Hepatocyte (in vitro differentiated cells): Measurements from ENCODE around the gene PCDHB14. TPM values are rescaled to one million over a fixed set of nuclear protein-coding genes. Genes with fewer than 3 reads are reported as not detected.

ENCODE experiments used
- DNase-seq: peaks from one replicate; pipeline ENCODE4 v3.0.0-alpha.2; 2016; ENCODE audit warnings: low spot score
- H2AFZ ChIP-seq: fragments of 200-600 bp; sonication (generic); 2 replicates; pipeline ENCODE4 v1.6.0; 2016; ENCODE audit warnings: antibody characterized with exemption, mild to moderate bottlenecking
- H3K27ac ChIP-seq: fragments of 200-600 bp; sonication (generic); 2 replicates; pipeline ENCODE4 v1.5.1; 2016; ENCODE audit warnings: mild to moderate bottlenecking
- H3K27me3 ChIP-seq: fragments of 200-600 bp; sonication (generic); 2 replicates; pipeline ENCODE4 v1.6.1; 2016
- H3K36me3 ChIP-seq: fragments of 200-600 bp; sonication (generic); replicated peaks from 2 replicates; pipeline ENCODE4 v1.5.1; 2016; ENCODE audit warnings: low read depth; ENCODE audit not compliant: insufficient read depth
- H3K4me1 ChIP-seq: fragments of 200-600 bp; sonication (generic); 2 replicates; pipeline ENCODE4 v1.5.1; 2016; ENCODE audit warnings: mild to moderate bottlenecking, moderate library complexity; ENCODE audit not compliant: insufficient read depth
- H3K4me2 ChIP-seq: fragments of 200-600 bp; sonication (generic); 2 replicates; pipeline ENCODE4 v1.6.0; 2016
- H3K4me3 ChIP-seq: fragments of 200-600 bp; sonication (generic); 2 replicates; pipeline ENCODE4 v1.5.1; 2016; ENCODE audit warnings: mild to moderate bottlenecking
- H3K79me2 ChIP-seq: fragments of 200-600 bp; sonication (generic); 2 replicates; pipeline ENCODE4 v1.6.0; 2017; ENCODE audit warnings: mild to moderate bottlenecking
- H3K9me2 ChIP-seq: fragments of 200-600 bp; sonication (generic); replicated peaks from 2 replicates; pipeline ENCODE4 v1.6.0; 2017; ENCODE audit warnings: mild to moderate bottlenecking; ENCODE audit not compliant: insufficient read depth
- H3K9me3 ChIP-seq: fragments of 200-600 bp; sonication (generic); 2 replicates; pipeline ENCODE4 v1.5.1; 2016; ENCODE audit warnings: low read depth, mild to moderate bottlenecking
- H4K20me1 ChIP-seq: fragments of 200-600 bp; sonication (generic); 2 replicates; pipeline ENCODE4 v1.6.0; 2016; ENCODE audit warnings: mild to moderate bottlenecking; ENCODE audit not compliant: insufficient read depth, poor library complexity, severe bottlenecking
- EZH2 ChIP-seq: fragments of 200-600 bp; sonication (generic); IDR thresholded peaks from 2 replicates; pipeline ENCODE4 v1.6.1; 2016; ENCODE audit warnings: antibody characterized with exemption, mild to moderate bottlenecking, borderline replicate concordance
- EZH2phosphoT487 ChIP-seq: fragments of 200-600 bp; sonication (generic); IDR thresholded peaks from one replicate; pipeline ENCODE4 v1.6.1; 2018; ENCODE audit warnings: antibody characterized with exemption, mild to moderate bottlenecking, low read depth, moderate library complexity; ENCODE audit not compliant: unreplicated experiment, severe bottlenecking
- WGBS: methylation state at CpG from one replicate; pipeline ENCODE4 v1.1.6; 2016; ENCODE audit warnings: low lambda C conversion rate; ENCODE audit errors: missing lambda C conversion rate; 5-methylcytosine and 5-hydroxymethylcytosine counted together
- polyA plus RNA-seq: library from polyadenylated mRNA; unstranded; fragments of >200 nt; fragmentation: Nextera tagmentation; extraction: Ambion mirVana; gene quantifications from 2 replicates; pipeline ENCODE4 v1.2.1, GENCODE V29; 2016
- total RNA-seq: library from RNA; depleted of rRNA; stranded (reverse); fragments of >200 nt; gene quantifications from 2 replicates; pipeline ENCODE4 v1.2.3, GENCODE V29; 2014
- TF ChIP-seq, protein P1 (sequence below): fragments of 200-600 bp; sonication (generic); IDR thresholded peaks from 2 replicates; pipeline ENCODE4 v1.5.1; 2016; ENCODE audit warnings: antibody characterized with exemption, mild to moderate bottlenecking; ENCODE audit not compliant: poor library complexity

Gene PCDHB14
- total and polyA plus RNA-seq, 2 experiments from 2014 or later = 3.0 to 4.3 TPM

DNA sequence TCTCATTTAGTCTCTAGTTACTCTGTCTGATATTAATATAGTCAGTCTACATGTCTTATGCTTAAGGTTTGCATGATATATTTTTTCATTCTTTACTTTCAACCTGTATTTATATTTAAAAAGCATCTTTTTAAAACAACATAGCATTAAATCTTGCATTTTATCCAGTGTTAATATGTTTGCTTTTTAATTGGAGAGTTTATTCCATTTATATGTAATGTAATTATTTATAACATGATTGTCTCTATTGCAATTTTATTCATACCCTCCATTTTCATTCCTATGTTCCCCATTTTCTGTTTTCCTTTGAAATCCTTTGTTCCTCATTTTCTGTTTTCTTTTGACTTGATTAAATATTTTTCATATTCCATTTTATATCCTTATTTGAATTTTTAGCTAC, 35.3 kb downstream of the PCDHB14 start:
- DNase-seq = no peak
- Histone ChIP-seq H3K27ac (no peak overlapping the region), H3K79me2 (no peaks in the 10 kb centered on the region), H3K36me3 (no peaks in the 10 kb centered on the region), H3K9me2 (no peaks in the 10 kb centered on the region), H2AFZ (no peak overlapping the region), H3K27me3 (no peaks in the 10 kb centered on the region), H3K4me2 (no peak overlapping the region), H4K20me1 (no peaks in the 10 kb centered on the region), H3K4me3 (peak overlapping the region; percentile 0), H3K9me3 (peaks cover 68% of the 10 kb centered on the region), H3K4me1 (no peaks in the 10 kb centered on the region)
- TF ChIP-seq EZH2phosphoT487 = no peak
- no peak for TF ChIP-seq EZH2
- TF ChIP-seq, protein P1, sequence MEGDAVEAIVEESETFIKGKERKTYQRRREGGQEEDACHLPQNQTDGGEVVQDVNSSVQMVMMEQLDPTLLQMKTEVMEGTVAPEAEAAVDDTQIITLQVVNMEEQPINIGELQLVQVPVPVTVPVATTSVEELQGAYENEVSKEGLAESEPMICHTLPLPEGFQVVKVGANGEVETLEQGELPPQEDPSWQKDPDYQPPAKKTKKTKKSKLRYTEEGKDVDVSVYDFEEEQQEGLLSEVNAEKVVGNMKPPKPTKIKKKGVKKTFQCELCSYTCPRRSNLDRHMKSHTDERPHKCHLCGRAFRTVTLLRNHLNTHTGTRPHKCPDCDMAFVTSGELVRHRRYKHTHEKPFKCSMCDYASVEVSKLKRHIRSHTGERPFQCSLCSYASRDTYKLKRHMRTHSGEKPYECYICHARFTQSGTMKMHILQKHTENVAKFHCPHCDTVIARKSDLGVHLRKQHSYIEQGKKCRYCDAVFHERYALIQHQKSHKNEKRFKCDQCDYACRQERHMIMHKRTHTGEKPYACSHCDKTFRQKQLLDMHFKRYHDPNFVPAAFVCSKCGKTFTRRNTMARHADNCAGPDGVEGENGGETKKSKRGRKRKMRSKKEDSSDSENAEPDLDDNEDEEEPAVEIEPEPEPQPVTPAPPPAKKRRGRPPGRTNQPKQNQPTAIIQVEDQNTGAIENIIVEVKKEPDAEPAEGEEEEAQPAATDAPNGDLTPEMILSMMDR = no peak

DNA sequence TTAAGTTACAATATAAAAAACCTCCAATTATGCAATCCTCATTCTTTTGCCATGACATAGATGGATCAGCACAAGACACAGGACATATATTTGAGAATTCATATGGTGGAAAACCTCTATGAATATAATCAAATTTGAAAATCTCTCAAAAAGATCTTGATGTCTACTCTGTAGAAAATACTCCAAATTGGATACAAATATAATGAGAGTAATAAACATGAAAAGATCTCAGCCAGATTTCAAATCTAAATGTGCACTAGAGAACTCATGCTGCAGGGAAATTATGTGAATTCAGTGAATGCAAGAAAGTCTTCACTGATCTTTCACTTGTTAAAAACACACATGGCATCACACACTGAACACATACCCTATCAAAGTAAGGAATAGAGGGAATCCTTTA, 35.8 kb downstream of the PCDHB14 start:
- H3K27me3 ChIP-seq = no peaks in the 10 kb centered on the region
- H3K79me2 ChIP-seq = no peaks in the 10 kb centered on the region
- no peak overlapping the region for H3K4me2 ChIP-seq
- peaks cover 65% of the 10 kb centered on the region for H3K9me3 ChIP-seq
- no peak overlapping the region for H3K27ac ChIP-seq
- no peaks in the 10 kb centered on the region for H3K36me3 ChIP-seq
- no peaks in the 10 kb centered on the region for H3K4me1 ChIP-seq
- no peak for DNase-seq
- no peak overlapping the region for H3K4me3 ChIP-seq
- H3K9me2 ChIP-seq = no peaks in the 10 kb centered on the region
- TF ChIP-seq EZH2phosphoT487 = no peak
- no peak for TF ChIP-seq EZH2
- TF ChIP-seq, protein P1 = no peak
- no peak overlapping the region for H2AFZ ChIP-seq
- H4K20me1 ChIP-seq = no peaks in the 10 kb centered on the region

DNA sequence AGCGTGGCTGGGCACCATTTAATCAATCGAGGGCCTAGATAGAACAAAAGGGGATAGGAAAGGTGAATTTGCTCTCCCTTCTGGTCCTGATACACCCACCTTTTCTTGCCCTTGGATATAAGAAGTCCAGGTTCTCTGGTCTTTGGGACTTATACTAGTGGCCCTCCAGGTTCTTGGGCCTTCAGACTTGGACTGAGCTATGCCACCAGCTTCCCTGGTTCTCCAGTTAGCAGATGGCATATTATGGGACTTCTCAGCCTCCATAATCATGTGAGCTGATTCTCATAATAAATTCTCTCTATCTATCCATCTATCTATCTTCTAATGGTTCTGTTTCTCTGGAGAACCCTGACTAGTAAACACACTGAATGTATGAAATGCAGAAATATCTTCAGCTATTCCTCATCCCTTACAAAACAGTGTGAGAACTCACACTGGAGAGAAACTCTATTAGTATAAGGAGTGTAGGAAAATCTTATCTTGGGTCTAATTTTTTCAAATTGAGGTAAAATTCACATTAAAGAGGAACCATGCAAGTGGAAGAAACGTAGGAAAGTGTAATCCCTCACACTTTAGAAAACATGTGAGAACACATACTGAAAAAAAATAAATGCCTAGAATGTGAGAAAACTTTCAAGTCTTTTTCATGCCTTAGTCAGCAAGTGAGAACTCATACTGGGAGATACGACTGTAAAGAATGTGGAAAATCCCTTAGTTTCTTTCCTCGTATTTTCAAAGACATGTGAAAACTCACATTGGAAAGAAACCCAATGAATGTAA, 37.5 kb downstream of the PCDHB14 start:
- TF ChIP-seq, protein P1 = no peak
- TF ChIP-seq EZH2 (no peak), EZH2phosphoT487 (no peak)
- no peaks in the 10 kb centered on the region for H3K4me1 ChIP-seq
- H2AFZ ChIP-seq = no peak overlapping the region
- no peaks in the 10 kb centered on the region for H3K79me2 ChIP-seq
- H3K9me2 ChIP-seq = no peaks in the 10 kb centered on the region
- peaks cover 69% of the 10 kb centered on the region for H3K9me3 ChIP-seq
- no peaks in the 10 kb centered on the region for H4K20me1 ChIP-seq
- 72% methylated on average over 5 of the region's 5 CpGs for WGBS
- H3K27me3 ChIP-seq = no peaks in the 10 kb centered on the region
- no peak overlapping the region for H3K4me2 ChIP-seq
- no peak for DNase-seq
- H3K27ac ChIP-seq = no peak overlapping the region
- H3K36me3 ChIP-seq = no peaks in the 10 kb centered on the region
- no peak overlapping the region for H3K4me3 ChIP-seq
